Measurements from ENCODE around the gene SELE. TPM values are rescaled to one million over a fixed set of nuclear protein-coding genes. Genes with fewer than 3 reads are reported as not detected.

SELE gene
- total and polyA plus RNA-seq, 2 of the 13 experiments (the other 11 are each of a cell fraction or from before 2014, with no cell fraction given), result 0.04 to 0.09 TPM

DNA sequence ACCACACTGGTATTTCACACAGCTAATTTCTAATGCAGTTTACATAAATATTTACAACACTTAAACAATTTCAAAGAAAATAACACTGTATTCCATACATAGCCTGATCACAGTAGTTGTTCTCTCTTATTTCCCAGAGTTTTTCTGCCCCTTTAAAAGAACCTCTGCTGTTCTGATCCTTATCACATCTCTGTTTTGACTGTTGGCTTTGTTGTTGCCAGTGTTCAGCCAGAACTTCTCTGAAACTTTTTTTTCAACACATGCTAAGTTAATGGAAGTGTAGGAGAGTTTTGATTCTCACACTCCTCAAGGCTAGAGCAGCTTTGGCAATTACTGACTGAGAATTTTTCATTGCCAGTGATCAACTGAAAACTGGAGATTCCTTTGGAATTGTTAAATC is 11.1 kb downstream of the SELE start:
- FAIRE-seq (no peak), ATAC-seq (no peak), DNase-seq (ENCODE audit: low spot score) (no peak)
- Histone ChIP-seq H3K4me3 (replicated peaks in 1 of 3; ENCODE audit: insufficient read depth in 1 of 3, low read depth in 2 of 3, low read length in 3 of 3) (no peak overlapping the region), H3K36me3 (replicated peaks in 1 of 2; ENCODE audit: control insufficient read depth in 1 of 2, insufficient read depth in 2 of 2, low read length in 2 of 2) (no peaks in the 10 kb centered on the region), H3K4me1 (ENCODE audit: insufficient read depth, low read length) (peaks cover 25% of the 10 kb centered on the region), H2AFZ (ENCODE audit: low read length) (no peak overlapping the region), H3K79me2 (ENCODE audit: insufficient read depth, low read length) (no peaks in the 10 kb centered on the region), H3K4me2 (ENCODE audit: low read depth, low read length) (no peak overlapping the region), H3K27ac (ENCODE audit: extremely low read length, insufficient read depth, low read length) (no peak overlapping the region), H3K27me3 (ENCODE audit: control insufficient read depth in 1 of 2, insufficient read depth in 2 of 2, low read length in 2 of 2) (no peaks in the 10 kb centered on the region; a peak in 1 of 5 replicates), H3K9ac (ENCODE audit: insufficient read depth, low read depth, low read length) (no peak overlapping the region), H4K20me1 (ENCODE audit: insufficient read depth, low read length) (no peaks in the 10 kb centered on the region), H3K9me3 (ENCODE audit: low read length) (no peaks in the 10 kb centered on the region)
- in situ Hi-C loops (cut with HindIII; ENCODE audit: extremely low pct_ligation_motif_present, low pct_unique_long_range_greater_than_20kb), result no loop called here
- no TSS peak for BruUV-seq (replicated peaks)
- intact Hi-C loops (cut with micrococcal nuclease; ENCODE audit: unreplicated experiment), result no loop called here
- CTCF ChIA-PET (ENCODE audit: low intra/inter-chr PET ratio, low total read pairs), result no interaction called here
- POLR2A ChIA-PET, result no interaction called here
- no peak for TF ChIP-seq FLYWCH1 (CRISPR knock-in tag; IDR thresholded peaks at IDR 0.05)
- TF ChIP-seq HNF4A (CRISPR knock-in tag; IDR thresholded peaks at IDR 0.05), result no peak
- TF ChIP-seq, protein P1, sequence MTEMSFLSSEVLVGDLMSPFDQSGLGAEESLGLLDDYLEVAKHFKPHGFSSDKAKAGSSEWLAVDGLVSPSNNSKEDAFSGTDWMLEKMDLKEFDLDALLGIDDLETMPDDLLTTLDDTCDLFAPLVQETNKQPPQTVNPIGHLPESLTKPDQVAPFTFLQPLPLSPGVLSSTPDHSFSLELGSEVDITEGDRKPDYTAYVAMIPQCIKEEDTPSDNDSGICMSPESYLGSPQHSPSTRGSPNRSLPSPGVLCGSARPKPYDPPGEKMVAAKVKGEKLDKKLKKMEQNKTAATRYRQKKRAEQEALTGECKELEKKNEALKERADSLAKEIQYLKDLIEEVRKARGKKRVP (CRISPR knock-in tag; IDR thresholded peaks at IDR 0.05), result no peak
- TF ChIP-seq SPEN (CRISPR knock-in tag; IDR thresholded peaks at IDR 0.05; ENCODE audit: low read depth), result no peak
- TF ChIP-seq NR2F2 (IDR thresholded peaks at IDR 0.05; ENCODE audit: borderline replicate concordance, low read depth), result no peak
- no peak for TF ChIP-seq NR2F1 (CRISPR knock-in tag; IDR thresholded peaks at IDR 0.05)
- TF ChIP-seq, protein P2, sequence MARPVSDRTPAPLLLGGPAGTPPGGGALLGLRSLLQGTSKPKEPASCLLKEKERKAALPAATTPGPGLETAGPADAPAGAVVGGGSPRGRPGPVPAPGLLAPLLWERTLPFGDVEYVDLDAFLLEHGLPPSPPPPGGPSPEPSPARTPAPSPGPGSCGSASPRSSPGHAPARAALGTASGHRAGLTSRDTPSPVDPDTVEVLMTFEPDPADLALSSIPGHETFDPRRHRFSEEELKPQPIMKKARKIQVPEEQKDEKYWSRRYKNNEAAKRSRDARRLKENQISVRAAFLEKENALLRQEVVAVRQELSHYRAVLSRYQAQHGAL (CRISPR knock-in tag; IDR thresholded peaks at IDR 0.05; ENCODE audit: not compliant biosample characterization), result no peak
- TF ChIP-seq, protein P3, sequence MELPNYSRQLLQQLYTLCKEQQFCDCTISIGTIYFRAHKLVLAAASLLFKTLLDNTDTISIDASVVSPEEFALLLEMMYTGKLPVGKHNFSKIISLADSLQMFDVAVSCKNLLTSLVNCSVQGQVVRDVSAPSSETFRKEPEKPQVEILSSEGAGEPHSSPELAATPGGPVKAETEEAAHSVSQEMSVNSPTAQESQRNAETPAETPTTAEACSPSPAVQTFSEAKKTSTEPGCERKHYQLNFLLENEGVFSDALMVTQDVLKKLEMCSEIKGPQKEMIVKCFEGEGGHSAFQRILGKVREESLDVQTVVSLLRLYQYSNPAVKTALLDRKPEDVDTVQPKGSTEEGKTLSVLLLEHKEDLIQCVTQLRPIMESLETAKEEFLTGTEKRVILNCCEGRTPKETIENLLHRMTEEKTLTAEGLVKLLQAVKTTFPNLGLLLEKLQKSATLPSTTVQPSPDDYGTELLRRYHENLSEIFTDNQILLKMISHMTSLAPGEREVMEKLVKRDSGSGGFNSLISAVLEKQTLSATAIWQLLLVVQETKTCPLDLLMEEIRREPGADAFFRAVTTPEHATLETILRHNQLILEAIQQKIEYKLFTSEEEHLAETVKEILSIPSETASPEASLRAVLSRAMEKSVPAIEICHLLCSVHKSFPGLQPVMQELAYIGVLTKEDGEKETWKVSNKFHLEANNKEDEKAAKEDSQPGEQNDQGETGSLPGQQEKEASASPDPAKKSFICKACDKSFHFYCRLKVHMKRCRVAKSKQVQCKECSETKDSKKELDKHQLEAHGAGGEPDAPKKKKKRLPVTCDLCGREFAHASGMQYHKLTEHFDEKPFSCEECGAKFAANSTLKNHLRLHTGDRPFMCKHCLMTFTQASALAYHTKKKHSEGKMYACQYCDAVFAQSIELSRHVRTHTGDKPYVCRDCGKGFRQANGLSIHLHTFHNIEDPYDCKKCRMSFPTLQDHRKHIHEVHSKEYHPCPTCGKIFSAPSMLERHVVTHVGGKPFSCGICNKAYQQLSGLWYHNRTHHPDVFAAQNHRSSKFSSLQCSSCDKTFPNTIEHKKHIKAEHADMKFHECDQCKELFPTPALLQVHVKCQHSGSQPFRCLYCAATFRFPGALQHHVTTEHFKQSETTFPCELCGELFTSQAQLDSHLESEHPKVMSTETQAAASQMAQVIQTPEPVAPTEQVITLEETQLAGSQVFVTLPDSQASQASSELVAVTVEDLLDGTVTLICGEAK (IDR thresholded peaks at IDR 0.05), result no peak
- TF ChIP-seq, protein P3 (CRISPR knock-in tag; IDR thresholded peaks at IDR 0.05), result no peak
- TF ChIP-seq ZNF615 (CRISPR knock-in tag; IDR thresholded peaks at IDR 0.05; ENCODE audit: borderline replicate concordance), result no peak
- TF ChIP-seq MED1 (CRISPR knock-in tag; IDR thresholded peaks at IDR 0.05), result no peak
- TF ChIP-seq ZNF3 (CRISPR knock-in tag; IDR thresholded peaks at IDR 0.05), result no peak
- TF ChIP-seq ZNF10 (CRISPR knock-in tag; IDR thresholded peaks at IDR 0.05; ENCODE audit: borderline replicate concordance, low read depth), result no peak

Data from HepG2 (cell line).